Measurements from ENCODE around the gene PDZD2. TPM values are rescaled to one million over a fixed set of nuclear protein-coding genes. Genes with fewer than 3 reads are reported as not detected.

PDZD2 gene
- polyA plus RNA-seq = 12.9 and 18.0 TPM in 2 replicates

GRCh38 chr5:31638748-31639418, at the start of gene PDZD2:
Gene PDZD2, plus strand, starts transcription at chr5:31639131.

Other genes starting within 250 kb of the PDZD2 start
- gene DROSHA, start 107.0 kb upstream of the PDZD2 start, polyA plus RNA-seq = 84.8 and 118 TPM in 2 replicates
- 30.2 and 34.2 TPM in 2 replicates for gene C5orf22, start 106.8 kb upstream of the PDZD2 start, polyA plus RNA-seq

Measured in Purkinje cell (primary cell).